GM19372 (cell line): ENCODE data around the gene PRAME.
"Not testable (repeated sequence)": the region's sequence is repeated elsewhere in the genome, so short reads cannot be mapped to it uniquely, and the experiment has no call there.

Source experiments
- ATAC-seq: cut with Tn5 transposase; IDR thresholded peaks from one replicate; pipeline ENCODE4 v1.9.1; 2021; ENCODE audit warnings: mild to moderate bottlenecking, low read depth, moderate library complexity; ENCODE audit not compliant: unreplicated experiment

Gene PRAME

GRCh38 chr22:22526125-22526912 is 32.7 kb downstream of the PRAME start:
- ATAC-seq = no peak

GRCh38 chr22:22523494-22523893 is 35.6 kb downstream of the PRAME start:
- no peak for ATAC-seq

GRCh38 chr22:22521631-22522030 is 37.4 kb downstream of the PRAME start:
- ATAC-seq = no peak

GRCh38 chr22:22520667-22521602 is 38.1 kb downstream of the PRAME start:
- no peak for ATAC-seq

- ATAC-seq = no peak
Observed at GRCh38 chr22:22520020-22520656, 38.9 kb downstream of the PRAME start, which contains the start of gene ZNF280A. Gene ZNF280A (minus strand): TSS chr22:22520270. CDS start chr22:22515630, 4,640 bp downstream.

GRCh38 chr22:22519591-22519990 is 39.5 kb downstream of the PRAME start:
- ATAC-seq = no peak

- no peak for ATAC-seq
Observed at GRCh38 chr22:22516992-22517391, 42.1 kb downstream of the PRAME start.

- no peak for ATAC-seq
Observed at GRCh38 chr22:22515890-22516289, 43.2 kb downstream of the PRAME start.

- ATAC-seq = not testable (repeated sequence)
Observed at GRCh38 chr22:22514431-22514830, 44.6 kb downstream of the PRAME start.

GRCh38 chr22:22513619-22514018 is 45.4 kb downstream of the PRAME start:
- ATAC-seq = no peak

- ATAC-seq = no peak
Observed at GRCh38 chr22:22512951-22513350, 46.1 kb downstream of the PRAME start.

GRCh38 chr22:22510833-22511232 is 48.2 kb downstream of the PRAME start:
- not testable (repeated sequence) for ATAC-seq

GRCh38 chr22:22509912-22510311 is 49.2 kb downstream of the PRAME start:
- not testable (repeated sequence) for ATAC-seq

GRCh38 chr22:22508274-22509176 is 50.5 kb downstream of the PRAME start, which contains the start of gene ZNF280B:
Gene ZNF280B (minus strand): TSS chr22:22508742. CDS start chr22:22489398, 19,344 bp downstream.
- ATAC-seq = peak; percentile 92

GRCh38 chr22:22507743-22508273 is 51.3 kb downstream of the PRAME start:
- ATAC-seq = no peak

- ATAC-seq = no peak
Observed at GRCh38 chr22:22506736-22507135, 52.3 kb downstream of the PRAME start.

- ATAC-seq = no peak
Observed at GRCh38 chr22:22498267-22498666, 60.8 kb downstream of the PRAME start.
